HS-5 (cell line): Measurements from ENCODE around the gene DSP.

Experiments
- DNase-seq: peaks from one replicate; pipeline ENCODE4 v3.0.0-alpha.2; 2012; ENCODE audit warnings: low read depth

The DSP gene

GRCh38 chr6:7591770-7592169 lies 50.3 kb downstream of the DSP start:
- no peak for DNase-seq

- no peak for DNase-seq
Measured at GRCh38 chr6:7593229-7593628, 51.8 kb downstream of the DSP start.

- no peak for DNase-seq
Measured at GRCh38 chr6:7594579-7595125, 53.2 kb downstream of the DSP start.

GRCh38 chr6:7604003-7604402 lies 62.5 kb downstream of the DSP start:
- DNase-seq: no peak

GRCh38 chr6:7604506-7604905 lies 63.0 kb downstream of the DSP start:
- DNase-seq: no peak

GRCh38 chr6:7615611-7616383 lies 74.3 kb downstream of the DSP start:
- peak; percentile 31 for DNase-seq

- peak; percentile 71 for DNase-seq
Measured at GRCh38 chr6:7617801-7618764, 76.6 kb downstream of the DSP start.

GRCh38 chr6:7621761-7622160 lies 80.3 kb downstream of the DSP start:
- no peak for DNase-seq

- DNase-seq: no peak
Measured at GRCh38 chr6:7624796-7625710, 83.6 kb downstream of the DSP start.

GRCh38 chr6:7628479-7628878 lies 87.0 kb downstream of the DSP start:
- DNase-seq: no peak

GRCh38 chr6:7628909-7629308 lies 87.4 kb downstream of the DSP start:
- no peak for DNase-seq

GRCh38 chr6:7629321-7629720 lies 87.8 kb downstream of the DSP start:
- DNase-seq: no peak

- DNase-seq: no peak
Measured at GRCh38 chr6:7630792-7631191, 89.3 kb downstream of the DSP start.

GRCh38 chr6:7631466-7631865 lies 90.0 kb downstream of the DSP start:
- DNase-seq: no peak

- no peak for DNase-seq
Measured at GRCh38 chr6:7632501-7633290, 91.2 kb downstream of the DSP start.

GRCh38 chr6:7633361-7633760 lies 91.9 kb downstream of the DSP start:
- DNase-seq: no peak

GRCh38 chr6:7636151-7636550 lies 94.7 kb downstream of the DSP start:
- no peak for DNase-seq
